Renal pelvis (tissue), 4 donors: ENCODE data around the gene VAC14. TPM values are rescaled to one million over a fixed set of nuclear protein-coding genes. Genes with fewer than 3 reads are reported as not detected.
"Not testable (repeated sequence)": the region's sequence is repeated elsewhere in the genome, so short reads cannot be mapped to it uniquely, and the experiment has no call there.

Experiments
- DNase-seq: peaks from one replicate; pipeline ENCODE4 v3.0.0-alpha.2; 2013
- polyA plus RNA-seq, 3 donors: library from polyadenylated mRNA; unstranded; fragments of 120-200 nt; gene quantifications; one replicate each; pipeline ENCODE4 v1.2.1, GENCODE V29; 2013; ENCODE audit not compliant: insufficient read length in 3 of 3

The VAC14 gene
- polyA plus RNA-seq, 3 donors, result 46.5 to 49.9 (median 47.9) TPM

DNA sequence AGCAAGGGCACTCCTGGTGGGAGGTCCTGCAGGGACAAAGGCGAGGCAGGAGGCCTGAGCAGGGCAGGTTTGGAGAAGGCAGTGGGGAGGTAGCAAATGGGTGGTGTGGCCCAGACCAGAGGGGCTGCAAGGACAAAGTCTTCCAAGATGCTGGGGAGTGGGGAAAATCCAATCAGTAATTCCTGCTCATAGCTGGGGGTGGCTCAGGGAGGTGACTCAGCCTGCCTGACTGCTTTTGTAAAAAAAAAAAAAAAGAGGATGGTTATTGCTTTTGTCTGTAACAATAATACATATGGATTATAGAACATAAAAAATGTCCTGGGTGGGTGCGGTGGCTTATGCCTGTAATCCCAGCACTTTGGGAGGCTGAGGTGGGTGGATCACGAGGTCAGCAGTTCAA lies 149.4 kb downstream of the VAC14 start:
- DNase-seq, result no peak

DNA sequence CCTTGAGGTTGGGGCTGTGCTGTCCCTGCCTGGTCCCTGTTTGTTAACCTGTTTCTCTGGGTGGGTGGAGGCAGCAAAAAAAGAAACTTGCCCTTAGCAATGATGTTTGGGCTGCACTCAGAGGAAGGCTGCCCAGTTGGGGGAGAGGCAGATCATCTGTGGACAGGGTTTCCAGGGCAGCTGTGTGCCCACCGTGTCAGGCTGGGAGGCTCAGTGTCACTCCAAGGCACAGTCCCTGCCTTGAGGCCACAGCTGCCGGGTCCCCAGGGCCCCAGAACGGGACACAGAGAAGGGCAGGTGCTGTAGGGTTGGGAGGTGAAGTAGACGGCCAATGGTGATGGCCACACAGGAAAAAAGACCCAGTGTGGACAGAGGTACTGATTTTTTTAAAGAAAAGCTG lies 150.7 kb downstream of the VAC14 start:
- DNase-seq, result no peak

DNA sequence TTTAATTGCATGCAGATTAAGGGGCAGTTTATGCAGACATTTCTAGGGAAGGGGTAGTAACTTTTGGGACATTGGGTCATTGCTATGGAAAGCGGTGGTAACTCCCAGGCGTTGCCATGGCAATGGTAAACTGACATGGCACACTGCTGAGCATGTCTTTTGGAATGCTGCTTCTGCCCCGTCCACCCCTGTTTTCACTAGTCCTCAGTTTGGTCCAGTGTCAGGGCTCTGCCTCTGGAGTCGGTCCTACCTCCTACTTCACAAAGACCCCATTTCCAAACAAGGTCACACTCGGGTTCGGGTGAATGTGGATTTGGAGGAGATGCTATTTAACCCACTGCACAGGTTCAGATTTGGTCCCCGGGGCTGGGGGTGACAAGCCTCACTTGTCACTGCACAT lies 151.7 kb downstream of the VAC14 start:
- no peak for DNase-seq

DNA sequence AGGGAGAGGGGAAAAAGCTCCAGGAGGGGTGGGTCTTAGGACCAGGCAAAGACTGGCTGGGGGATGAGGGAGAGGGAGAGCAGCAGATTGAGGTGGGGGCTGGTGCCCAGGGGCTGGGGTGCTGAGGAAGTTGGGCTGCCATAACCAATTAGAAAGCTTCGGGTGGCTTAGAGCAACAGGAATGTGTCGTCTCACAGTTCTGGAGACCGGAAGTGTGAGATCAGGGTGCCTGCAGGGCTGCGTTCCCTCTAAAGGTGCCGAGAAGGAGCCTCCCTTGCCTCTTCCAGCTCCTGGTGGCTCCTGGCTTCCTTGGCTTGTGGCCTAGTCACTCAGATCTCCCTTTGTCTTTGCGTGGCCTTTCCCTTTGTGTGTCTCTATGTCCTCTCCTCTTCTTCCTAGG lies 152.4 kb downstream of the VAC14 start:
- no peak for DNase-seq

DNA sequence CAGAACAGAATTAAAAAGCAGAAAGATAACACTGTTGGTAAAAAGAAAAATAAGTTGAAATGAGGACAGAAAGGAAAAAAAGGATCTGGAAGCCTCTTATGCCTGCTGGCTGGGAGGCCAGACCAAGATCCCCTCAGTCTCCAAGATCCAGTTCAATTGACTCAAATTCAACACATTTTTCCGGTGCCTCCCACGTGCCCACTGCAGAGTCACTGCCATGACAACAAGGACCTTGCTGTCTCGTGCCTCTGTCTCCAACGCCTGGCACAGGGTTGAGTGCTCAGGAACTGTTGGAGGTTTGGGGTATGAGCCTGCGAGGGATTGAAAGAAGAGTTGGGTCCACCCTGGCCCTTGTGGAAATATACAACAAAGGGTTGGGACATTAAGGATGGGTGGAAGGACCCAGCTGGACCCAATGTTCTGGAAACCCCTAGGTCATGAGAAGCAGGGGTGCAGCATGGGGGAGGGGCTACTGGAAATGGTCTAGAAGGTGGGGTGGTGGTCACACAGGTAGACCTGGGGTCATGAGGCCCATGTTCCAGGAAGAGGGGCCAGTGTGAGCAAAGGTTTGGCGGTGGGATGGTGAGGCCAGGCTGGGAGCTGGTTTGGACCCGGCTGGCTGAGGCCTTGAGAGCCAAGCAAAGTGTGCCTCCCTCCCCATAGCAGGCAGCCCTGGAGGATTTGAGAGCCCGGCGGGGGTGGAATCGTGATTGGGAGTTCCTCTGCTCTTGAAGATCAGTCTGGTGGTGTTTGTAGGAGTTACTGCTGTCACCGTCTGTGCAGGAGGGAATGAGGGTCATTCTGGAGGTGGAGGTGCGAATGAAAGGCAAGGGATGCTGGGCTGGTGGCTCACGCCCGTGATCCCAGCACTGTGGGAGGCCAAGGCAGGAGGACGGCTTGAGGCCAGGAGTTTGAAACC lies 153.3 kb downstream of the VAC14 start:
- DNase-seq, result no peak

DNA sequence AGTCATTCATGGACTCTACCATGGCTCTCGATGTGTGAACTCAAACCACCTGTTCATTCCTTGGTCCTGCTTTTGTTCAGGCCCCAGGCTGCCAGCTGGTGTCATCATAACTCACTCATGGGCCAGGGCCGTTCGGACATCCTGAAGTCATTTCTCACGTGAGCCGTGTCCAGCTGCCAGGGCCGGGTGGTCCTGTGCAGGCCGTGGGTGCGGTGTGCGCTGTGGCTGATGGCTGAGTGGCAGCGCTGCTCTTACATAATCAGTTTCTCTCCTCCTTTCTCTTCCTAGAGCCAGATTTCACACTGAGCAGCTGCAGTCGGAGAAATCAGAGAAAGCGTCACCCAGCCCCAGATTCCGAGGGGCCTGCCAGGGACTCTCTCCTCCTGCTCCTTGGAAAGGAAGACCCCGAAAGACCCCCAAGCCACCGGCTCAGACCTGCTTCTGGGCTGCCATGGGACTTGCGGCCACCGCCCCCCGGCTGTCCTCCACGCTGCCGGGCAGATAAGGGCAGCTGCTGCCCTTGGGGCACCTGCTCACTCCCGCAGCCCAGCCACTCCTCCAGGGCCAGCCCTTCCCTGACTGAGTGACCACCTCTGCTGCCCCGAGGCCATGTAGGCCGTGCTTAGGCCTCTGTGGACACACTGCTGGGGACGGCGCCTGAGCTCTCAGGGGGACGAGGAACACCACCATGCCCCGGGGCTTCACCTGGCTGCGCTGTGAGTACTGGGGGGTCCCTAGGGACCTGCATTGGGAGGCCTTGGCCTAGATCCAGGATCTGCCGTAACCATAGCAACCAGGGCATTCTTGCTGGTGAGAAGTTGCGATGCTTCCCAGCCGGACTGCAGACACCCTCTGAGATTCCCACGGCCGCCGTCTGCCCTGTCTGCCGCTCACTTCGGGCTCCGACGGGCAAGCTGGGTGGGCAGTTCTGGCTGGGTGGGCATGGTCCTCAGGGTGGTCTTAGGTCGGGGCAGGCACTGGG lies 154.4 kb downstream of the VAC14 start, which contains the start of gene IL34:
Gene IL34, plus strand, starts transcription at position 300 of the 982 bp plus-strand sequence. Its CDS starts 389 bp downstream, at position 689.
- DNase-seq, result no peak

DNA sequence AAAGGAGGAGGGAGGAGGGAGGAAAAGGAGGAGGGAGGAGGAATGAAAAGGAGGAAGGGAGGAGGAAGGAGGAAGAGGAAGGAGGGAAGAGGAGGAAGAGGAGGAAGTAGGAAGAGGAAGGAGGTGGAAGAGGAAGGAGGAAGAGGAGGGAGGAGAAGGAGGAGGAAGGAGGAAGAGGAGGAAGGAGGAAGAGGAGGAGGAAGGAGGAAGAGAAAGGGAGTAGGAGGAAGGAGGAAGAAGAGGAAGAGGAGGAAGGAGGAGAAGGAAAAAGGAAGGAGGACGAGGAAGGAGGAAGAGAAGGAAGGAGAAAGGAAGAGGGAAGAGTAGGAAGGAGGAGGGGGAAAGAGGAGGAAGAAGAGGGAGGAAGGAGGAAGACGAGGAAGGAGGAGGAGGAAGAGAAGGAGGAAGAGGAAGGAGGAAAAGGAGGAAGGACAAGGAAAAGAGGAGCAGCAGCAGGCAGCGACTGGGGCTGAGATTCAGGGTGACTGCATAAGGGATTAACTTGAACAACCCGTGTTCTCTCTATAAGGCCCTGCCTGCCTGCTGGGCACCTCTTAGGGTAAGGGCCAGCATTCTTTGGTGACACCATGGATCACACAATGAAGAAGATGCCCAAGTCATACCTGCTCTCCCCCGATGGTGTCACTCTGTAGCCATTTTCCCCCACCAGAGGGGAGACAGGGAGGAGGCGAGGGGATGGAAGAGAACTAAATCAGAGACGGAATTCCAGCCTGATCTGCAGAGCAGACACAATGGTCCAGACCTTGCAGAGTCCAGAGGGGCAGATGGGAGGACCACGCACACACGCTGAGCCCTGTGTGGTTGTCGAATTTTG lies 156.0 kb downstream of the VAC14 start:
- no peak for DNase-seq

DNA sequence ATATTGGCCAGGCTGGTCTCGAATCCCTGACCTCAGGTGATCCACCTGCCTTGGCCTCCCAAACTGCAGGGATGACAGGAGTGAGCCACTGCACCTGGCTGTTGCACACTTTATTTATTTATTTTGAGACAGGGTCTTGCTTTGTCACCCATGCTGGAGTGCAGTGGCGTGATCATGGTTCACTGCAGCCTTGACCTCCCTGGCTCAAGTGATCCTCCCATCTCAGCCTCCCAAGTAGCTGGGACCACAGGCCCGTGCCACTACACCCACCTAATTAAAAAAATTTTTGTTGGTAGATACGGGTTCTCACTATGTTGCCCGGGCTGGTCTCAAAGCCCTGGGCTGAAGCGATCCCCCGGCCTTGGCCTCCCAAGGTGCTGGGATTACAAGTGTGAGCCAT lies 157.7 kb downstream of the VAC14 start:
- DNase-seq, result not testable (repeated sequence)

DNA sequence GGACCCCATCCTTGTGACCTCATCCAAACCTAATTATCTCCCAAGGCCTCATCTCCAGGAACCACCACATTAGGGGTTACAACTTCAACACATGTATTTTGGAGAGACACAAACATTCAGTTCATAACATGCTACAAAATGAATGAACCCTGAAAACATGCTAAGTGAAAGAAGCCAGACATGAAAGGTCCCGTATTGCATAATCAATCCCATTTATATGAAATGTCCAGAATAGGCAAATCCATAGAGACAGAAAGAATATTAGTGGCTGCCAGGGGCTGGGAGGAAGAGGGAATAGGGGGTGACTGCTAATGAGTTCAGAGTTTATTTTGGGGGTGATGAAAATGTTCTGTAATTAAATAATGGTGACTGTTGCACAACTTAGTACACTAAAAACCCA lies 158.3 kb downstream of the VAC14 start:
- no peak for DNase-seq

DNA sequence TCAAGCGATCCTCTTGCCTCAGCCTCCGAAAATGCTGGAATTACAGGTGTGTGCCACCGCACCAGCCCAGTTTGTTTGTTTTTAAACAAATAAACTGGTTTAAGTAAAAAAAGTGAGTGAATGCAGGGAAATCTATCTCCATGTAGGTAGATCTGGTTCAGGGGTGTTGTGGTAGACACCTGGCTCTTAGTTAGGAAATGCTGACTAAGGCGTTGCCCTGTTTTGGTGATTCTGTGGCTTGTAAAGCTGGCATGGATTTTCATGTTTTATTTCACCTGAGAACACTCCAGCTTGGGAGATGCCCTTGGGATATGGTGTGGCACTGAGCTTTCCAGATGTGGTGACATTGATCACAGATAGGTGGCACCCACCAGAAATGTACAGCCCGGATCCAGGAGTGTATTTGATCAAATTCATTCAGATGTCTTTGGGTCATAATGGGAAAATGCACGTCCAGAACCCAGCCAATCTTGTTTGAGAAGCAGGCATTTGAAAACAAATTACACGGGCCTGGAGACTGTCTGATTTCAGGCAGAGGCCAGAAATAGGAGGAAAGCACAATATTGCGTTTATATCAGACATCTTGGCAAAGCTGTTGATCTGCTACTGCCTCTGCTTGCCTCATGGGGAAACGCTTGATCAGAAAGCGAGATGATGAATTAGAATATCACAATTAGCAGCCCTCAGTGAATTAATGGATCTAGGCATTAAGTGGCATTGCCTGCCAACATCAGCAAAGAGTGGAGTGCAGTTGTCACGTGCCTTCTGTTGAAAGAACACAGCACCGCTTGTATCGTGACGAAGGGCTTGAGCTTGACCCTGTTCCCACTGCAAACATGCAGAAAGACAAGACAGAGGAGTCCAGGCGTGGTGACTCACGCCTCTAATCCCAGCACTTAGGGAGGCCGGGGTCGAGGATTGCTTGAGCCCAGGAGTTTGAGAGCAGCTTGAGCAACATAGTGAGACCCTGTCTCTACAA lies 161.9 kb downstream of the VAC14 start:
- DNase-seq, result no peak

Other genes with a start within 250 kb of the VAC14 start
- gene IL34, start 154.6 kb downstream of the VAC14 start, polyA plus RNA-seq, result 1 to 10 TPM in 1 of 3 donors, under 1 TPM in 2; 0.87 to 1.2 (median 0.88) TPM
- gene MTSS2, start 115.1 kb downstream of the VAC14 start, polyA plus RNA-seq, result 10 to 100 TPM; 49.9 to 58.1 (median 55.2) TPM